GM12865 (cell line): Measurements from ENCODE around the gene TMEM151A.

Experiments
- DNase-seq: peaks from one replicate; pipeline ENCODE4 v3.0.0; 2010; ENCODE audit warnings: low read depth
- H3K4me3 ChIP-seq: 2 replicates; pipeline ENCODE4 v1.5.1; 2011; ENCODE audit warnings: mild to moderate bottlenecking, low read depth, low read length, control low read depth
- TF ChIP-seq, protein P1 (sequence below): IDR thresholded peaks from 2 replicates; pipeline ENCODE4 v1.5.1; 2011; ENCODE audit warnings: low read length, control low read depth, low read depth, inconsistent platforms; ENCODE audit not compliant: insufficient read depth; ENCODE audit errors: missing control alignments

Gene TMEM151A

DNA sequence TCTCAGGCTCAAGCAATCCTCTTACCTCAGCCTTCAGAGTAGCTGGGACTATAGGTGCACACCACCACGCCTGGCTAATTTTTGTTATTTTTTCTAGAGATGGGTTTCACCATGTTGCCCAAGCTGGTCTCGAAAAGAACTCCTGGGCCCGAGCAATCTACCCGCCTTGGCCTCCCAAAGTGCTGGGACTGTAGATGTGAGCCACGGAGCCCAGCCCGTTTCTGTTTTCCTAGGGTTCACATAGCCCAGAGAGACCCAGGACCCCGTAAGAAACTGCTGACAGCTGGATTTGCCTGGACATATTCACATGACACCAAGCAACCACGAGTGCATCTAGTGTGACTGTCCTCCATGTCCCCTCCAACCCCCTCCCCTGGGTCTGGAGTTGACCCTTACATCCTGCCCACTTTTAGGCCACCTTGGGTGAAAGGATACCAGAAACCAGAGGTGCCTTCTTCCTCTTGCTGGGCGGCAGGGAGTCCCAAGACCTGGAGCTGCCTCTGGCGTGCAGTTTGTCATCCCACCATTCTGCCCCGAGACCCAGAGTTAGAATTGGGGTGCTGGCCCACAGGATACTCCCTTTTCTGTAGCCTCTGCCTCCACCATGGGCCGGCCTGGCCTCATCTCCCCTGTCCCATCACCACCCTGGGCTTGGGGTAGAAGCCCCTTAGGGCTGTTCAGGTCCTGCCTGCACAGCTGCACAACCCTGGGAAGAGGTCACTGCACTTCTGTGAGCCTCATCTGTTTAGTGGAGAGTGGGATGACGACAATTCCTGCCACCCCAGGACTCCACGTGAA, 48.2 kb downstream of the TMEM151A start:
- H3K4me3 ChIP-seq: no peak overlapping the region
- DNase-seq: no peak
- TF ChIP-seq, protein P1, sequence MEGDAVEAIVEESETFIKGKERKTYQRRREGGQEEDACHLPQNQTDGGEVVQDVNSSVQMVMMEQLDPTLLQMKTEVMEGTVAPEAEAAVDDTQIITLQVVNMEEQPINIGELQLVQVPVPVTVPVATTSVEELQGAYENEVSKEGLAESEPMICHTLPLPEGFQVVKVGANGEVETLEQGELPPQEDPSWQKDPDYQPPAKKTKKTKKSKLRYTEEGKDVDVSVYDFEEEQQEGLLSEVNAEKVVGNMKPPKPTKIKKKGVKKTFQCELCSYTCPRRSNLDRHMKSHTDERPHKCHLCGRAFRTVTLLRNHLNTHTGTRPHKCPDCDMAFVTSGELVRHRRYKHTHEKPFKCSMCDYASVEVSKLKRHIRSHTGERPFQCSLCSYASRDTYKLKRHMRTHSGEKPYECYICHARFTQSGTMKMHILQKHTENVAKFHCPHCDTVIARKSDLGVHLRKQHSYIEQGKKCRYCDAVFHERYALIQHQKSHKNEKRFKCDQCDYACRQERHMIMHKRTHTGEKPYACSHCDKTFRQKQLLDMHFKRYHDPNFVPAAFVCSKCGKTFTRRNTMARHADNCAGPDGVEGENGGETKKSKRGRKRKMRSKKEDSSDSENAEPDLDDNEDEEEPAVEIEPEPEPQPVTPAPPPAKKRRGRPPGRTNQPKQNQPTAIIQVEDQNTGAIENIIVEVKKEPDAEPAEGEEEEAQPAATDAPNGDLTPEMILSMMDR: no peak

DNA sequence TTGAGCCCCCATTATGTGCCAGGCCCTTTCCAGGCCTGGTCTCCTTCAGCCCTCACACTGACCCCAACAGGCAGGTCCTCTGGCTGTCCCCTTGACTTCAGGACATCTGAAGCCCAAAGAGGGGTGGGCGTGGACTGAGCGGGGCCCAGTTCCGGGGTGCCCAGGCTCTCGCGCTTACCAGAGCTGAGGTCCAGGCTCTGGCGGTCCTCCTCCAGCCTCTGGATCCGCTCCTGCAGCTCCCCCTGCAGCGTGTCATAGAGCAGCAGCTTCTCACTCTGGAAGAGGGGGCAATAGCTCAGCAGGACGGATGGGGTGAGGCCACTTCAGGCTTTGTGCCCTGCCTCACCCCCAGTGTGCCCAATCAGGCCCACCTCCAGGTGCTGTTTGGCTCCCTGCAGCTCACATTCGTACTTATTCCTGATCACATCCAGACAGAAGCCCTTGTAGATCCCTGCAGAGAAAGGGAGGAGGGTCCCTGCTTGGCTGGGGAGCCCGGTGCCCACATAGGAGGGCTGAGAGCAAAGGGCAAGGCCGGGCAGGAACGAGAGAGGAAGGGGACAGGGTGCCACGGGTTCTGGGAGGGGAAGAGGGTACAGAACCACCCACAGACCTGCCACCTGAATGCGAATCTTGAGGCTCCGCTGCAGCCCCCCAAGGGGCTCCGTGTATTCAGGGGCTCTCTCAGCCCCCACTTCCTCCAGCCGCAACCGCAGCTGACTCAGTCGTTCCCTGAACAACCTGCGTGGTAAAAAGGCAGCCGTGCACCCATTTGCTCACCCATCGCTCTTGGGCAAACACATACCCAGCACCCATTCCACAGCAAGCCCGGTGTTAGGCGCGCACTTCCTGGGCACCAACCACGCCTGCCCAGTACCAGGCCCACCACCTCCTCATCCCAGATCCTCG, 49.2 kb downstream of the TMEM151A start:
- no peak for DNase-seq
- TF ChIP-seq, protein P1: no peak
- no peak overlapping the region for H3K4me3 ChIP-seq

DNA sequence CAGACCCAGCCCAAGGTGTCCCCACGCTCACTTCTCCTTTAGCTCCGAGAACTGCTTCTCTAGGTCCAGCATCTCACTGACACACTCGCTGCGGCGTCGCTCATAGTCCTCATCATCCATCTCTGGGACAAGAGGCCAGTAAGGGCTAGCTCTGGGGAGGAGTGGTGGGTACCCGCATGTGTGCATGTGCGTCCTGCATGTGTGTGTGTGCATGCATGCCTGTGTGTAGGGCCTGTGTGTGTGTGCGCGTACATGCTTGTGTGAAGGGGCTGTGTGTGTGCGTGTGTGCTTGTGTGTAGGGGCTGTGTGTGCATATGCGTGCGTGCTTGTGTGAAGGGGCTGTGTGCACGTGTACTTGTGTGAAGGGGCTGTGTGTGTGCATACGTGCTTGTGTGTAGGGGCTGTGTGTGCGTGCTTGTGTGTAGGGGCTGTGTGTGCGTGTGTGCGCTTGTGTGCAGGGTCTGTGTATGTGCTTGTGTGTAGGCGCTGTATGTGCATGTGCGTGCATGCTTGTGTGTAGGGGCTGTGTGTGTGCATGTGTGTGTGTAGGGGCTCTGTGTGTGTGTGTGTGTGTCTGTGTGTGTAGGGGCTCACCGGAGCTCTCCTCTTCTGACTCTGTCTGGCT, 49.9 kb downstream of the TMEM151A start:
- H3K4me3 ChIP-seq: no peak overlapping the region
- TF ChIP-seq, protein P1: no peak
- DNase-seq: no peak

DNA sequence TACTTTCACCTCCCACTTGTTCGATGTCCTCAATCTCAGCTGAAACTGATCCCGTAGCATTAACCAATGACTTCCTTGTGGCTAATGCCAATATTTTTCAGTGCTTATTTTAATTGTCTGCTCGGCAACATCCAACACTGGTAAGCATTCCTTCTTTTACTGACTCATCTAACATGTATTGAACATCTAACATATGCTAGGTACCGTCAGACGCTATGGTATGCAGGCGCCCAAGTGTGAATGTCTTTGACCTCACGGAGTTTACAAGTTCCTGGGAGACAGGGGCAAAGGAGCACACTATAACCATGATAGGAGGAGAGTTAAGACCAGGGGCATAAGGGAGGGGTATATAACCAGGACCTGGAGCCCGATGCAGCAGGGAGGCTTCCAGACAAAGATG, 51.5 kb downstream of the TMEM151A start:
- H3K4me3 ChIP-seq: no peak overlapping the region
- DNase-seq: no peak
- TF ChIP-seq, protein P1: no peak

DNA sequence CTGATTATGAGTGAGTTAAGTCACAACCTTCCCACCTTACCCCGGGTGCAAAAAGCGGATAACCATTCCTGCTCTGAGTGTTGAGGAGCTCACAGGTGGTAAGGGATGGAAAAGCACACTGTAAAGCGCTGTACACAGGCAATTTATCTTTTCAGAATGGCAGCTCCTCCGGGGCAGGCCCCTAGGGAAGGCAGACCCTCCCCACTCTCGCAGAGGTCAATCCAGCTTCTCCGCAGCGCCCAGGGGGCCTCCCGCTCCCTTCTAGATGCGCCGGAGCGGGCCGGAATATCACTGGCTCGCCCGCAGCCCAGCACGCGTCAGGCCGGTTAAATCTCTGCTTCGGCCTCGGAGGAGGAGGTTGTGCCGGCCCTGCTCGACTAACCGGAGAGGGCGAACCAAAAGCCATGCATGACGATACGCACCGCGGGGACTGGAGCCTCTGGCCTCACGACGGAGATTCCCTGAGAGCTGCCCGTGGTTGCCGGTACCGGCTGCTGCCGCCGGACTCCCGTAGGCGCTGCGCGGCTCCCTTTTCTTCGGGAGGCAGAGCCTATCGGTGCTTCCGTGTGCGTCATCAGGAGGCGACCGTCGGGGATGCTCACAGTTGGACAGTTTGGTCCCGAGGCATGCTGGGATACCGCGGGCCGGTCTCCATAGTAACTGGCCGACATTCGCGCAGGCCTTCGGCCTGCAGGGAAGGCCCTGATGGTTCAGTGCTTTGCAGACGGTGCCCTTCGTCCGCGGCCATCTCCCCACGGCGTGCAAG, 53.0 kb downstream of the TMEM151A start, which contains the start of gene BRMS1:
BRMS1 (minus strand) TSS at position 555 of the 766 bp plus-strand sequence. CDS start 2,870 bp downstream, outside the sequence.
- peak within 1 kb of the TSS; percentile 99 for H3K4me3 ChIP-seq
- DNase-seq: peak; percentile 96
- TF ChIP-seq, protein P1: peak; percentile 11

DNA sequence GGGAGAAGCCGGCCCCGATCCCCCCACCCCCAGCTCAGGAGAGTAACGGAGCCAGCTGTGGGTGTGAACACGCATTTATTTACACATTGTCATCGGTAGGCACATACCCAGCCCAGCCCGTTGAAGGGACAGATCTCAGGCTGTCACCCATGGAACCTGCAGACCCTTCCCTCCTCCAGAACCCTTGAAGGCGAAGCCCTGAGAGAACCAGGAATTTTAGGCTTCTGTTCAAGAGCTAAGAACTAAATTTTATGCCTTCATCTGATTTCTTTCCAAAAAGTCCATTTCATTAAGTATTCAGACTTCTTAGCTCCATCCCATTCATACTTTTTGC, 53.6 kb downstream of the TMEM151A start:
- peak overlapping the region; percentile 99 for H3K4me3 ChIP-seq
- TF ChIP-seq, protein P1: no peak
- DNase-seq: no peak
